NCI-H146 treated with DMSO at 0.1 percent for 48 hours (cell line): ENCODE data around the gene CCDC158.
"Not testable (repeated sequence)": the region's sequence is repeated elsewhere in the genome, so short reads cannot be mapped to it uniquely, and the experiment has no call there.

ENCODE experiments used
- DNase-seq: peaks from one replicate; lab custom pipeline; 2025; ENCODE audit not compliant: unreplicated experiment; lab: John Stamatoyannopoulos, UW

Gene CCDC158

GRCh38 chr4:76312457-76312856 is 108.5 kb downstream of the CCDC158 start:
- no peak for DNase-seq

- no peak for DNase-seq
Observed at GRCh38 chr4:76311896-76312331, 109.0 kb downstream of the CCDC158 start.

GRCh38 chr4:76310683-76311082 is 110.3 kb downstream of the CCDC158 start:
- DNase-seq = no peak

GRCh38 chr4:76309939-76310550 is 110.9 kb downstream of the CCDC158 start:
- no peak for DNase-seq

- no peak for DNase-seq
Observed at GRCh38 chr4:76308548-76308947, 112.4 kb downstream of the CCDC158 start.

GRCh38 chr4:76307660-76308014 is 113.3 kb downstream of the CCDC158 start:
- DNase-seq = no peak

GRCh38 chr4:76306882-76307659 is 113.9 kb downstream of the CCDC158 start:
- DNase-seq = peak; percentile 49

- peak; percentile 79 for DNase-seq
Observed at GRCh38 chr4:76305971-76306881, 114.7 kb downstream of the CCDC158 start, which contains the start of gene STBD1. Gene STBD1, plus strand, starts transcription at chr4:76306733. Its CDS starts 37 bp downstream, at chr4:76306770.

GRCh38 chr4:76305033-76305687 is 115.8 kb downstream of the CCDC158 start:
- no peak for DNase-seq

GRCh38 chr4:76302826-76303438 is 118.0 kb downstream of the CCDC158 start:
- DNase-seq = no peak

GRCh38 chr4:76301775-76302162 is 119.2 kb downstream of the CCDC158 start:
- no peak for DNase-seq

GRCh38 chr4:76301068-76301774 is 119.7 kb downstream of the CCDC158 start:
- peak; percentile 71 for DNase-seq

- no peak for DNase-seq
Observed at GRCh38 chr4:76300012-76300411, 120.9 kb downstream of the CCDC158 start.

GRCh38 chr4:76298227-76298626 is 122.7 kb downstream of the CCDC158 start:
- DNase-seq = no peak

GRCh38 chr4:76296286-76296820 is 124.6 kb downstream of the CCDC158 start:
- DNase-seq = no peak

GRCh38 chr4:76293772-76294171 is 127.2 kb downstream of the CCDC158 start:
- no peak for DNase-seq

GRCh38 chr4:76292730-76293129 is 128.2 kb downstream of the CCDC158 start:
- DNase-seq = no peak

GRCh38 chr4:76287811-76288210 is 133.1 kb downstream of the CCDC158 start:
- DNase-seq = not testable (repeated sequence)

GRCh38 chr4:76283900-76284299 is 137.0 kb downstream of the CCDC158 start:
- DNase-seq = no peak
